B cell (primary cell): ENCODE measurements around the gene PMPCA. TPM values are rescaled to one million over a fixed set of nuclear protein-coding genes. Genes with fewer than 3 reads are reported as not detected.

Experiments used
- ATAC-seq: fragments of 200-7000 bp; cut with Tn5 transposase; one replicate; pipeline ENCODE4 v1.10.0; 2021; ENCODE audit warnings: low read depth, mild to moderate bottlenecking, moderate number of reproducible peaks, moderate library complexity
- CTCF ChIA-PET: fragments of 350-600 bp; sonication (Branson Sonifier 250); formaldehyde crosslinking; loops from one replicate; lab custom pipeline; 2021; ENCODE audit warnings: antibody characterized with exemption, inconsistent platforms; lab: Charles Lee
- POLR2A ChIA-PET: fragments of 350-600 bp; sonication (Branson Sonifier 250); formaldehyde crosslinking; loops from one replicate; lab custom pipeline; 2021; ENCODE audit warnings: antibody characterized with exemption; lab: Charles Lee
- DNase-seq: peaks from one replicate; pipeline ENCODE4 v3.0.0; 2013
- H2AFZ ChIP-seq: 2 replicates; pipeline ENCODE4 v1.6.1; 2012; ENCODE audit warnings: mild to moderate bottlenecking, low read depth, low read length; ENCODE audit not compliant: insufficient read depth, poor library complexity, severe bottlenecking
- H3K27ac ChIP-seq, 2 donors: 1 replicate in 1 of 2; 2 replicates in 1 of 2; pipeline ENCODE4 v1.5.1; 2012 to 2013; ENCODE audit warnings: low read length in 2 of 2, mild to moderate bottlenecking in 2 of 2, moderate library complexity in 1 of 2
- H3K27me3 ChIP-seq, 4 experiments: fragments of 200-600 bp in 1 of 4; sonication (generic) in 1 of 4; replicated peaks in 1 of 4; 1 replicate in 2 of 4; 2 replicates in 2 of 4; pipeline versions ENCODE4 v1.6.1 to v1.7.0; 2013 to 2016; ENCODE audit warnings: low read length in 3 of 4, mild to moderate bottlenecking in 2 of 4, mixed read lengths in 1 of 4, moderate library complexity in 1 of 4; ENCODE audit not compliant: insufficient read depth in 4 of 4, control insufficient read depth in 3 of 4; ENCODE audit errors: control extremely low read depth in 1 of 4
- H3K36me3 ChIP-seq, 2 experiments: replicated peaks in 1 of 2; 1 replicate in 1 of 2; 2 replicates in 1 of 2; pipeline versions ENCODE4 v1.6.1 to v1.7.1; 2013; ENCODE audit warnings: low read length in 1 of 2; ENCODE audit not compliant: insufficient read depth in 2 of 2, control insufficient read depth in 1 of 2; ENCODE audit errors: control extremely low read depth in 1 of 2, extremely low read depth in 1 of 2
- H3K4me1 ChIP-seq, 2 donors: fragments of 200-600 bp in 1 of 2; sonication (generic) in 1 of 2; 1 replicate in 1 of 2; 2 replicates in 1 of 2; pipeline versions ENCODE4 v1.5.1 to v1.6.1; 2013 to 2017; ENCODE audit warnings: low read length in 2 of 2; ENCODE audit not compliant: control insufficient read depth in 2 of 2, insufficient read depth in 2 of 2
- H3K4me2 ChIP-seq: replicated peaks from 2 replicates; pipeline ENCODE3; 2012; ENCODE audit warnings: mild to moderate bottlenecking, low read depth, low read length; ENCODE audit not compliant: poor library complexity, severe bottlenecking
- H3K4me3 ChIP-seq, 5 experiments: fragments of 200-600 bp in 1 of 5; sonication (generic) in 1 of 5; 1 replicate in 3 of 5; 2 replicates in 2 of 5; pipeline versions ENCODE4 v1.5.1 to v1.7.0; 2011 to 2016; ENCODE audit warnings: low read length in 4 of 5, mild to moderate bottlenecking in 4 of 5, low read depth in 2 of 5, control low read depth in 1 of 5, moderate library complexity in 1 of 5; ENCODE audit not compliant: insufficient read depth in 1 of 5; ENCODE audit errors: control extremely low read depth in 1 of 5, extremely low read depth in 1 of 5
- H3K79me2 ChIP-seq: fragments of 200-600 bp; sonication (generic); one replicate; pipeline ENCODE4 v1.6.0; 2016; ENCODE audit warnings: low read length; ENCODE audit not compliant: control insufficient read depth, insufficient read depth
- H3K9ac ChIP-seq: fragments of 200-600 bp; sonication (generic); 2 replicates; pipeline ENCODE4 v1.6.1; 2017; ENCODE audit warnings: mild to moderate bottlenecking, low read length, moderate library complexity
- H3K9me3 ChIP-seq, 3 donors: one replicate each; pipeline versions ENCODE4 v1.6.1 to v1.7.1; 2013; ENCODE audit warnings: low read length in 2 of 3; ENCODE audit not compliant: control insufficient read depth in 2 of 3, insufficient read depth in 1 of 3; ENCODE audit errors: control extremely low read depth in 1 of 3
- H4K20me1 ChIP-seq: 2 replicates; pipeline ENCODE4 v1.6.0; 2012; ENCODE audit warnings: mild to moderate bottlenecking, low read length; ENCODE audit not compliant: insufficient read depth, control insufficient read depth, poor library complexity, severe bottlenecking
- H3K27ac Mint-ChIP-seq: one replicate; pipeline ENCODE4 v1.8.0; 2021; ENCODE audit warnings: mixed read lengths
- H3K27me3 Mint-ChIP-seq: one replicate; pipeline ENCODE4 v1.8.0; 2021; ENCODE audit warnings: mixed read lengths
- H3K4me1 Mint-ChIP-seq: one replicate; pipeline ENCODE4 v1.8.0; 2021; ENCODE audit warnings: mixed read lengths
- H3K4me3 Mint-ChIP-seq: one replicate; pipeline ENCODE4 v1.8.0; 2021; ENCODE audit warnings: mixed read lengths
- H3K9me3 Mint-ChIP-seq: one replicate; pipeline ENCODE4 v1.8.0; 2022; ENCODE audit warnings: mixed read lengths; ENCODE audit not compliant: insufficient read depth
- CTCF ChIP-seq: fragments of 200-600 bp; IDR thresholded peaks from one replicate; pipeline ENCODE4 v1.8.0; 2022; ENCODE audit warnings: antibody characterized with exemption, mild to moderate bottlenecking
- EZH2 ChIP-seq: IDR thresholded peaks from 2 replicates; pipeline ENCODE4 v1.6.1; 2012; ENCODE audit warnings: borderline replicate concordance, low read depth, mild to moderate bottlenecking, moderate library complexity, low read length; ENCODE audit not compliant: insufficient read depth, poor library complexity, severe bottlenecking
- WGBS: methylation state at CpG from one replicate; pipeline ENCODE4 v1.1.5; 2013; ENCODE audit warnings: missing lambda C conversion rate; ENCODE audit not compliant: insufficient coverage; 5-methylcytosine and 5-hydroxymethylcytosine counted together
- intact Hi-C: fragments of 100-400 bp; cut with micrococcal nuclease; formaldehyde crosslinking; loops from one replicate; pipeline ENCODE4 v1.10.0; 2022
- polyA plus RNA-seq: library from polyadenylated mRNA; depleted of rRNA; stranded (reverse); fragments of >200 nt; gene quantifications from 2 replicates; pipeline ENCODE4 v1.2.3, GENCODE V29; 2012
- total RNA-seq, 2 donors: library from RNA; stranded (reverse); fragments of 120-200 nt in 1 of 2; gene quantifications; 1 replicate in 1 of 2; 2 replicates in 1 of 2; pipeline versions ENCODE4 v1.2.3 to v1.2.4, GENCODE V29; 2013 to 2022

Gene PMPCA
- total and polyA plus RNA-seq, 2 donors (not counting 1 experiment from before 2014, with no cell fraction given) = 64.4 to 72.2 TPM

- Histone ChIP-seq H3K4me3 (peak overlapping the region; percentile 46 to 81 (median 75)), H4K20me1 (peaks cover 50% of the 10 kb centered on the region), H3K27me3 (no peaks in the 10 kb centered on the region), H3K36me3 (peaks cover 0 to 52% of the 10 kb centered on the region in 2 experiments), H2AFZ (peak overlapping the region; percentile 76), H3K79me2 (peaks cover 71% of the 10 kb centered on the region), H3K27ac (peak overlapping the region; percentile 55 to 81), H3K9me3 (no peaks in the 10 kb centered on the region), H3K4me2 (peak overlapping the region; percentile 91), H3K4me1 (peaks cover 31 to 42% of the 10 kb centered on the region in 2 donors), H3K9ac (peak overlapping the region; percentile 86)
- ATAC-seq (peak; percentile 15), DNase-seq (peak; percentile 63)
- TF ChIP-seq EZH2 = no peak
- no peak for TF ChIP-seq CTCF
- ChIA-PET CTCF (interaction anchor here (0.6 to 2.6 kb wide), 2 partner anchors 9 to 31 kb away, joined by 3 to 16 read pairs; partner anchors contain the start of gene SNAPC4), POLR2A (interaction anchor here (0.6 to 1.7 kb wide), 4 partner anchors 9 to 47 kb away, joined by 4 to 7 read pairs (median 4); partner anchors contain the start of gene DNLZ)
- H3K4me3 Mint-ChIP-seq = peak overlapping the region; percentile 92
- intact Hi-C loops = loop anchor here (1.0 to 2.0 kb wide), 4 partner anchors 10 to 73 kb away; partner anchors contain the start of genes DNLZ, INPP5E, SEC16A and SNAPC4
- H3K27ac Mint-ChIP-seq = peak overlapping the region; percentile 92
- 11% methylated on average over 71 of the region's 71 CpGs for WGBS
- H3K27me3 Mint-ChIP-seq = no peaks in the 10 kb centered on the region
- H3K9me3 Mint-ChIP-seq = no peaks in the 10 kb centered on the region
- H3K4me1 Mint-ChIP-seq = peaks cover 43% of the 10 kb centered on the region
These were observed 652 bp upstream of the PMPCA start for GRCh38 chr9:136409557-136410455.
